NT2/D1 (cell line): ENCODE measurements around the gene LPCAT3.

Source experiments
- SUZ12 ChIP-seq: IDR thresholded peaks from 2 replicates; pipeline ENCODE4 v1.6.1; 2011; ENCODE audit not compliant: insufficient read length, insufficient read depth; ENCODE audit errors: extremely low read depth
- YY1 ChIP-seq: IDR thresholded peaks from 2 replicates; pipeline ENCODE4 v1.6.1; 2011; ENCODE audit not compliant: insufficient read length, insufficient read depth
- ZNF274 ChIP-seq: IDR thresholded peaks from 2 replicates; pipeline ENCODE4 v1.6.1; 2011; ENCODE audit warnings: mild to moderate bottlenecking, low read depth, low read length

DNA sequence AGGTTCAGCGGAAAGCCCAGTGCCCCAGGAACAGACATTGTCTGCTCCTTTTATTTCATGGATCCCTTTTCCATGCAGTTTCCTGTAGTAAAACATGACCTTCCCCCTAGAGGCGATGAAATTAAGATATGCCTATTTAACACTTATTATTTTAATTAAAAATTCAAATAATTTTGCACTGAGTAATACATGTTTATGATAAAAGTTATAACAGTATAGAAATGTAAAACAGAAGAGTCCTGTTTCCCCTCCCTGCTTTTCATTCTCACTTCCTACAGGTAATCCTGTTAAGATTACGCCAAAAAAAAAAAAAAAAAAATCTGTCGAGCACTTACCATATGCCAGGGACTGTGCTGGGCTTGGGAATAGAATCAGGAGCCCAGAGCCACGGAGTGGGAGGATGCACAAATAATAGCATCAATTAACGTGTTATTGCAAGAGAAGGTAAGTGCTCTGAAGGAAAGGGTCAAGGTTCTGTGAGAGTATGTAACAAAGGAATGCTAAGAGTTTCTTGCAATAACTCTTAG lies 830 bp upstream of the LPCAT3 start:
- TF ChIP-seq ZNF274 = no peak
- no peak for TF ChIP-seq SUZ12
- no peak for TF ChIP-seq YY1
